D721Med (cell line): ENCODE results near the gene DOHH.

Source experiments
- DNase-seq: peaks from one replicate; pipeline ENCODE4 v3.0.0; 2011; ENCODE audit warnings: low spot score; ENCODE audit not compliant: insufficient read length
- FAIRE-seq: peaks from 2 replicates; lab custom pipeline; 2011; peaks lifted over from hg19 to GRCh38; lab: Jason Lieb, UNC
- CTCF ChIP-seq: IDR thresholded peaks from 2 replicates; pipeline ENCODE4 v1.5.1; 2012; ENCODE audit warnings: mild to moderate bottlenecking, control low read depth; ENCODE audit not compliant: insufficient read depth; ENCODE audit errors: missing control alignments

The DOHH gene

DNA sequence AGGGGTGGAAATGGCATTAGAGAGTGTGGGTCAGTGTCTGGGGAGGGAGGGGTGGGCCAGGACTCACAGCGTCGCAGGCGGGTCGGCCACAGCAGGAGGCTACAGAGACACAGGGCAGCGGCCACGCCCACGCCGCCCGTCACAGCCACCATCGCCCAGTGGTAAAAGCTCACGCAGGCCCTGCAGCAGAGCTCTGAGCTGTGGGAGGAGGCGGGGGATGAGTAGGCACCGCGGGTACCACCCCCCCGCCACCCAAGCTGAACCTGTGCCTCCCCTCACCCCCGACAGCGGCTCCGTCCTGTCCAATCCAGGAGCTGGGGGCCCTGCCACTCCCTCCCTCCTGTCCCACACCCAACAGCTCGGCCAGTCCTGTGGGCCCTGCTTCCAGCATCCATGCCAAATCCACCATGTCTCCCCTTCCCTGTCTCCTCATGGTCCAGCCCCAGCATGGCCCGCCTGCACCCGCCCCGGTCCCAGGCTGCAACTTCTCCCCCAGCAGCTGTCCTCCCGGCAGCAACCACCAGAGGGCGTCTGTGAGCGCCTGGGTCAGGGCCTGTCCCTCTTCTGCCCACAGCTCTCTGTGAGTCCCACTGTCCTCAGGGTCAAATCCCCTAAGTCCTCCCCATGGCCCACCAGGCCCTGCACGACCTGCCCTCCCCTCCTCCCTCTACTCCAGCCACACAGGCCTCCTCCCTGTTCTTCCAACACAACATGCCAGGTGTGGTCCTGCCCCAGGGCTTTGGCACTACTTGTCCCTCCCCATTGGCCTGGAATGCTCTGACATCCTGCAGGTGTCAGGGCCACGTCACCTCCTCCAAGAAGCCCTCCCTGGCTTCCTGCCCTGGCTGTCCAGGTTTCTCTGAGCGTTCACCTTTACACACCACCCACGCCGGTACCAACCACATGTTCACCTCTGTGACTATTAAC is 44.5 kb upstream of the DOHH start:
- peak; percentile 72 for TF ChIP-seq CTCF
- FAIRE-seq = no peak
- peak; percentile 87 for DNase-seq

DNA sequence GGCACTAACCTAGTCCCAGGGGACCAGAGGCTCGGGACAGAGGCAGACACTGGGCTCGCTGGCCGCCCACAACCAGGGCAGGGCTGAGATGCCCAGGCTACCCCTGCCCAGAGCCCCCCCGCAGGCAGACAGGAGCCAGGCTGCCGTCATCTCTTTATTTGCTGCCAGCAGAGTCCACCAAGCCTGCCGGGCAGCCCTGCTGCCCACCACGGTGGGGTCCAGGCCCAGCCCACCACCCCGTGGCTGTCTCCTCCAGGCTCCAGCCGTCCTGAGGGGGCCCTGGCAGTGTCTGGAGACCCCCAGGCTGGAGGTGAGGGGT is 43.5 kb upstream of the DOHH start:
- FAIRE-seq (no peak), DNase-seq (no peak)
- TF ChIP-seq CTCF = no peak

- no peak for TF ChIP-seq CTCF
- no peak for FAIRE-seq
- DNase-seq = no peak
These were observed 42.9 kb upstream of the DOHH start for GRCh38 chr19:3543150-3544057.

- no peak for TF ChIP-seq CTCF
- no peak for FAIRE-seq
- no peak for DNase-seq
These were observed 39.3 kb upstream of the DOHH start for GRCh38 chr19:3539756-3540118.

DNA sequence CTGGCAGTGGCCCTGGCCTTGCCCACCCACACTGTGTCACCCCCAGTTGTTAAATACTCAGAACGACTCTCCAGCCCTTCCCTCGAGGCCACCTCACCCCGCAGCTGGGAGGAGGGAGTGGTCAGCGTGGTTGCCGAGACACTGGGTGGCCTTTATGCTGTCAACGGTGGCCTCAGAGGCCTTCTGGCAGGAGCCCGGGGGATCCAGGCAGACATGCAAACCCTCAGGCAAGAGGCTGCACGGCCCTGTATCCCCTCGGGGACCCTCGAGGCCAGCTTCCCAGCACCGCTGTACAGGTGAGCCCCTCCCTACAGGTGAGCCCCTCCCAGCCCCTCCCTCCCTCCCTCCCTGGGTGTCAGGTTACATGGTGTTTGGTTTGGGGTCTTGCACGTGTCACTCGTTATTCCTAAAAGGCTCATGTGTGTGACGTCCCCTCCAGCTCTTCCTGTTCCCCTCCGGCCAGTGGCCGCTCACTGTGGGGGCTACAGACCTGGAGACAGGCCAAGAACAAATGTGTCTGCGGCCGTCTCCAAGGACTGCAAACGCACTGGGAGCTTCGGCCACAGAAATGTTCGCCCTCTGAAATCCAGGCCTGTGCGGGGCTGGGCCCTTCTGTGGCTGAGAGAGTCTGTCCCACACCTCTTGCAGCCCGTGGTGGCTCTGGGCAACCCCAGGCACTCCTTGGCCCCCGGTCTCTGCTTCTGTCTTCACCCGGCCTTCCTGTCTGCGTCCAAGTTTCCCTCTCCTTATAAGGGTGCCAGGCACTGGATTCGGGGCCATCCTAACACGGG is 38.7 kb upstream of the DOHH start, which contains the start of gene TEKTIP1:
TEKTIP1 (plus strand) TSS at position 210 of the 791 bp plus-strand sequence; CDS start at position 214, 4 bp downstream.
- FAIRE-seq = no peak

More for the DNA sequence above, 38.7 kb upstream of the DOHH start, which contains the start of gene TEKTIP1:
- DNase-seq = no peak
- no peak for TF ChIP-seq CTCF
